SK-N-SH (cell line): ENCODE results near the gene LPXN. TPM values are rescaled to one million over a fixed set of nuclear protein-coding genes. Genes with fewer than 3 reads are reported as not detected.

Source experiments
- CTCF ChIA-PET: fragments of 300-600, 350-600 bp; formaldehyde crosslinking; extraction: SDS; loops from one replicate; lab custom pipeline; 2021; lab: Yijun Ruan, JAX
- POLR2A ChIA-PET: fragments of 350-600 bp; sonication (Branson Sonifier 250); formaldehyde crosslinking; extraction: SDS; loops from one replicate; lab custom pipeline; 2020; ENCODE audit warnings: antibody characterized with exemption, inconsistent platforms; lab: Yijun Ruan, JAX
- DNase-seq: peaks from one replicate; pipeline ENCODE4 v3.0.0; 2012
- H2AFZ ChIP-seq: fragments of 200-600 bp; sonication (generic); 2 replicates; pipeline ENCODE4 v1.8.1; 2016; ENCODE audit warnings: antibody characterized with exemption, mild to moderate bottlenecking, low read depth
- H3F3A ChIP-seq: fragments of 200-600 bp; sonication (generic); replicated peaks from 2 replicates; pipeline ENCODE3; 2016; ENCODE audit warnings: antibody characterized with exemption, mild to moderate bottlenecking; ENCODE audit not compliant: insufficient read depth
- H3K27ac ChIP-seq, 2 experiments: fragments of 200-500 bp in 1 of 2; fragments of 200-600 bp in 1 of 2; sonication (Bioruptor generic) in 1 of 2; sonication (generic), shearing (Covaris generic) in 1 of 2; 2 replicates each; pipeline versions ENCODE4 v1.5.1 to v1.6.1; 2014 to 2016; ENCODE audit warnings: low read depth in 2 of 2, inconsistent platforms in 1 of 2, low read length in 1 of 2, mild to moderate bottlenecking in 1 of 2, mixed read lengths in 1 of 2
- H3K27me3 ChIP-seq: fragments of 200-600 bp; sonication (generic), shearing (Covaris generic); 2 replicates; pipeline ENCODE4 v1.6.1; 2016; ENCODE audit warnings: mixed run types; ENCODE audit not compliant: insufficient read depth
- H3K36me3 ChIP-seq, 2 experiments: fragments of 200-500 bp in 1 of 2; fragments of 200-600 bp in 1 of 2; sonication (Bioruptor generic) in 1 of 2; sonication (generic) in 1 of 2; replicated peaks in 1 of 2; 2 replicates each; pipeline versions ENCODE3 to v1.5.1; 2014 to 2016; ENCODE audit warnings: low read length in 1 of 2, mild to moderate bottlenecking in 1 of 2; ENCODE audit not compliant: insufficient read depth in 2 of 2, control insufficient read depth in 1 of 2
- H3K4me1 ChIP-seq, 2 experiments: fragments of 200-500 bp in 1 of 2; fragments of 200-600 bp in 1 of 2; sonication (Bioruptor generic) in 1 of 2; sonication (generic), shearing (Covaris generic) in 1 of 2; 2 replicates each; pipeline versions ENCODE4 v1.5.1 to v1.6.1; 2014 to 2016; ENCODE audit warnings: low read depth in 1 of 2, low read length in 1 of 2, mixed run types in 1 of 2; ENCODE audit not compliant: insufficient read depth in 2 of 2, control insufficient read depth in 1 of 2
- H3K4me2 ChIP-seq: fragments of 200-600 bp; sonication (generic), shearing (Covaris generic); 2 replicates; pipeline ENCODE4 v1.6.1; 2017; ENCODE audit warnings: mixed run types
- H3K4me3 ChIP-seq, 2 experiments: fragments of 200-500 bp in 1 of 2; fragments of 200-600 bp in 1 of 2; sonication (Bioruptor generic) in 1 of 2; sonication (generic), shearing (Covaris generic) in 1 of 2; 2 replicates each; pipeline versions ENCODE4 v1.5.1 to v1.8.1; 2014 to 2016; ENCODE audit warnings: low read depth in 2 of 2, inconsistent platforms in 1 of 2, low read length in 1 of 2, mild to moderate bottlenecking in 1 of 2, mixed read lengths in 1 of 2, moderate library complexity in 1 of 2
- H3K79me2 ChIP-seq: fragments of 200-600 bp; sonication (generic); 2 replicates; pipeline ENCODE4 v1.8.1; 2017; ENCODE audit warnings: mild to moderate bottlenecking; ENCODE audit not compliant: insufficient read depth
- H3K9ac ChIP-seq: fragments of 200-600 bp; sonication (generic); 2 replicates; pipeline ENCODE4 v1.6.1; 2017; ENCODE audit warnings: mixed run types
- H3K9me2 ChIP-seq: fragments of 200-600 bp; sonication (generic); 2 replicates; pipeline ENCODE4 v1.6.1; 2017; ENCODE audit warnings: mixed run types
- H3K9me3 ChIP-seq: fragments of 200-600 bp; sonication (generic); 2 replicates; pipeline ENCODE4 v1.6.1; 2017; ENCODE audit warnings: mixed run types, mild to moderate bottlenecking, moderate library complexity
- H4K20me1 ChIP-seq: fragments of 200-600 bp; sonication (generic); 2 replicates; pipeline ENCODE4 v1.6.1; 2017; ENCODE audit warnings: mild to moderate bottlenecking, mixed run types; ENCODE audit not compliant: insufficient read depth
- EP300 ChIP-seq, 2 experiments: IDR thresholded peaks; 2 replicates each; pipeline versions ENCODE4 v1.4.0 to v1.6.1; 2012; ENCODE audit warnings: borderline replicate concordance in 1 of 2, low read depth in 1 of 2, low read length in 1 of 2
- EZH2phosphoT487 ChIP-seq: fragments of 200-600 bp; sonication (generic); IDR thresholded peaks from 2 replicates; pipeline ENCODE4 v1.6.1; 2017; ENCODE audit warnings: low read depth, mixed run types, mild to moderate bottlenecking, antibody characterized with exemption, moderate library complexity, borderline replicate concordance
- NRF1 ChIP-seq: IDR thresholded peaks from 2 replicates; pipeline ENCODE4 v1.6.1; 2012; ENCODE audit warnings: low read depth, mild to moderate bottlenecking, low read length
- RAD21 ChIP-seq: IDR thresholded peaks from 2 replicates; pipeline ENCODE4 v1.6.1; 2012; ENCODE audit warnings: mild to moderate bottlenecking, low read length
- RCOR1 ChIP-seq: fragments of 150-350 bp; IDR thresholded peaks from 2 replicates; pipeline ENCODE4 v1.6.1; 2017; ENCODE audit warnings: antibody characterized with exemption, low read length
- REST ChIP-seq: IDR thresholded peaks from 2 replicates; pipeline ENCODE4 v1.6.1; 2012; ENCODE audit warnings: mild to moderate bottlenecking, low read depth, low read length, moderate library complexity
- USF2 ChIP-seq: fragments of 150-350 bp; IDR thresholded peaks from 2 replicates; pipeline ENCODE4 v1.6.1; 2017; ENCODE audit warnings: antibody characterized with exemption, low read length, low read depth, borderline replicate concordance
- WGBS: methylation state at CpG from one replicate; pipeline ENCODE4 v1.1.6; 2017; ENCODE audit warnings: low lambda C conversion rate; 5-methylcytosine and 5-hydroxymethylcytosine counted together
- polyA plus RNA-seq, 3 experiments: library from polyadenylated mRNA; depleted of rRNA; stranded (reverse); fragments of >200 nt; gene quantifications; 2 replicates each; pipeline ENCODE4 v1.2.3, GENCODE V29; 2012

The LPXN gene
- polyA plus RNA-seq, 1 of the 3 experiments (the other 2 are of a cell fraction): 4.4 TPM

DNA sequence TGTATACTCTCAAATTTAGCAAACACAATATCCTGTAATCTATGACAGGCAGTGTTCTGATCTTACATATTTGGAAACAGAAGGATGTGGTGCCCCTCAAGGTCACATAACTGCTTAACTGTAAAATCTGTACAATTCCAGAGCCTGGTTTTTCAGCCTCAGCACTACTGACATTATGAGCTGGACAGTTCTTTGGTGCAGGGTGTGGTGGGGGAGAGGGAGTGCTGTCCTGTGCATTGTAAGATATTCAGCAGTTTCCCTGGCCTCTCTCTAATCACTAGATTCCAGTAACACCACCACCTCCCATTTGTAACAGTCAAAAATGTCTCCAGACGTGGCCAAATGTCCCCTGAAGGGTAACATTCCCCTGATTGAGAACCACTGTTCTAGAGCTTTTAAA lies 65.9 kb downstream of the LPXN start:
- Histone ChIP-seq H3K79me2 (no peaks in the 10 kb centered on the region), H3K4me3 (no peak overlapping the region), H3K4me1 (no peaks in the 10 kb centered on the region), H3K27me3 (no peaks in the 10 kb centered on the region), H2AFZ (no peak overlapping the region), H3K9ac (no peak overlapping the region), H3K36me3 (no peaks in the 10 kb centered on the region), H3F3A (no peaks in the 10 kb centered on the region), H4K20me1 (no peaks in the 10 kb centered on the region), H3K27ac (no peak overlapping the region)
- POLR2A ChIA-PET: no interaction called here
- WGBS: 14% methylated on average over 1 of the region's 1 CpG
- DNase-seq: no peak
- CTCF ChIA-PET: interaction anchor here (1.0 kb wide), 1 partner anchor 14 kb away, joined by 5 read pairs; no protein-coding TSS in a partner anchor
- TF ChIP-seq RAD21: no peak
- peak; percentile 50; the same call in 1 of the 2 replicates for TF ChIP-seq REST
- TF ChIP-seq, all 33 proteins: peak for 1
- H3K4me2 ChIP-seq: no peak overlapping the region
- no peaks in the 10 kb centered on the region for H3K9me2 ChIP-seq
- no peaks in the 10 kb centered on the region for H3K9me3 ChIP-seq

- ChIA-PET CTCF (interaction anchor here (1.0 kb wide), 1 partner anchor 15 kb away, joined by 4 read pairs; no protein-coding TSS in a partner anchor), POLR2A (no interaction called here)
- no peak overlapping the region for H3K4me3 ChIP-seq
- H3K9me2 ChIP-seq: no peaks in the 10 kb centered on the region
- H3K4me2 ChIP-seq: no peak overlapping the region
- H4K20me1 ChIP-seq: no peaks in the 10 kb centered on the region
- DNase-seq: no peak
- H3K79me2 ChIP-seq: no peaks in the 10 kb centered on the region
- no peaks in the 10 kb centered on the region for H3K36me3 ChIP-seq
- no peaks in the 10 kb centered on the region for H3F3A ChIP-seq
- H2AFZ ChIP-seq: no peak overlapping the region
- H3K9ac ChIP-seq: no peak overlapping the region
- no peaks in the 10 kb centered on the region for H3K27me3 ChIP-seq
- H3K9me3 ChIP-seq: no peaks in the 10 kb centered on the region
- TF ChIP-seq RCOR1 (no peak), USF2 (no peak), EP300 (IDR thresholded peaks at IDR 0.05; ENCODE audit: borderline replicate concordance in 1 of 2, low read depth in 1 of 2, low read length in 1 of 2) (no peak), EZH2phosphoT487 (no peak), RAD21 (no peak), NRF1 (no peak)
- H3K27ac ChIP-seq: no peak overlapping the region
- H3K4me1 ChIP-seq: no peaks in the 10 kb centered on the region
Observed at GRCh38 chr11:58508814-58509213, 66.8 kb downstream of the LPXN start.
